Fibroblast of mammary gland (primary cell): ENCODE results near the gene WDR48.
A peak's percentile ranks its signal among the peaks of the same experiment; 100 is the strongest.

Experiments used
- DNase-seq: peaks from one replicate; pipeline ENCODE4 v3.0.0-alpha.2; 2010; ENCODE audit warnings: low read depth
- H3K4me3 ChIP-seq: 2 replicates; pipeline ENCODE4 v1.5.1; 2011; ENCODE audit warnings: low read depth, mild to moderate bottlenecking, low read length, moderate library complexity; ENCODE audit not compliant: control insufficient read depth
- TF ChIP-seq, protein P1 (sequence below): conservative IDR thresholded peaks from 2 replicates; pipeline ENCODE4 v1.5.1; 2011; ENCODE audit warnings: low read depth, low read length, inconsistent platforms; ENCODE audit not compliant: control insufficient read depth, insufficient read depth

The WDR48 gene

DNA sequence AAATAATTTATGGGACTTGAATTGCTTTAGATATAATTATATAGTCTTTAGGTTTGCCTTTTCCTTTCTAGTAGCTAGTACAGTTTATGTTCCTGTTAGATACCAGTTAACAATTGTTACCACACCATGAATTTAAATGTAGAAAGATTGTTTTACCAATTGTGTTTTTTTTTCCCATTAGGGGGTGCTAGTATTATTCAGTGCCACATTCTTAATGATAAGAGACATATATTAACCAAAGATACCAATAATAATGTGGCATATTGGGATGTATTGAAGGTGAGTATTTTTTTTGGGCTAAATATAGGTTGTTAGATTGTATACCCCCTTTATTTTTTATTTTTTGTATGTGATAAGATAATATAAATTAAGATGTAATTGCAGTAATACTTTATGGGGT, 27.7 kb downstream of the WDR48 start:
- TF ChIP-seq, protein P1, sequence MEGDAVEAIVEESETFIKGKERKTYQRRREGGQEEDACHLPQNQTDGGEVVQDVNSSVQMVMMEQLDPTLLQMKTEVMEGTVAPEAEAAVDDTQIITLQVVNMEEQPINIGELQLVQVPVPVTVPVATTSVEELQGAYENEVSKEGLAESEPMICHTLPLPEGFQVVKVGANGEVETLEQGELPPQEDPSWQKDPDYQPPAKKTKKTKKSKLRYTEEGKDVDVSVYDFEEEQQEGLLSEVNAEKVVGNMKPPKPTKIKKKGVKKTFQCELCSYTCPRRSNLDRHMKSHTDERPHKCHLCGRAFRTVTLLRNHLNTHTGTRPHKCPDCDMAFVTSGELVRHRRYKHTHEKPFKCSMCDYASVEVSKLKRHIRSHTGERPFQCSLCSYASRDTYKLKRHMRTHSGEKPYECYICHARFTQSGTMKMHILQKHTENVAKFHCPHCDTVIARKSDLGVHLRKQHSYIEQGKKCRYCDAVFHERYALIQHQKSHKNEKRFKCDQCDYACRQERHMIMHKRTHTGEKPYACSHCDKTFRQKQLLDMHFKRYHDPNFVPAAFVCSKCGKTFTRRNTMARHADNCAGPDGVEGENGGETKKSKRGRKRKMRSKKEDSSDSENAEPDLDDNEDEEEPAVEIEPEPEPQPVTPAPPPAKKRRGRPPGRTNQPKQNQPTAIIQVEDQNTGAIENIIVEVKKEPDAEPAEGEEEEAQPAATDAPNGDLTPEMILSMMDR: no peak
- no peak overlapping the region for H3K4me3 ChIP-seq
- no peak for DNase-seq

DNA sequence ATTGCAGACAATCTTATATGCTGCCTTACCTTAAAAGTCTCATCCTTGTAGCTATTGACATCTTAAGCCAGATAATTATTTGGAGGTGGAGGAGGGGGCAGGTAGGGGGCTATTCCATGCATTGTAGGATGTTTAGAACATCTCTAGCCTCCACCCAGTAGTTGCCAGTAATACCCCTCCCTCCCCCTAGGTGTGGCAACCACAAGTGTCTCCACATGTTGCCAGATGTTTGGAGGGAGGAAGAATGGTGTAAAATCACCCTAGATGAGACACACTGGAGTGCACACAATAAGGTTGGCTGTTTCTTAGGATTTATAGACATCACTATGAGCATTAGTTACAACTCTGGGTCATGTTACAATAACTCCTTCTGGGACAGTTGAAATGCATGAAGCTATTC, 28.2 kb downstream of the WDR48 start:
- no peak overlapping the region for H3K4me3 ChIP-seq
- TF ChIP-seq, protein P1: no peak
- no peak for DNase-seq

DNA sequence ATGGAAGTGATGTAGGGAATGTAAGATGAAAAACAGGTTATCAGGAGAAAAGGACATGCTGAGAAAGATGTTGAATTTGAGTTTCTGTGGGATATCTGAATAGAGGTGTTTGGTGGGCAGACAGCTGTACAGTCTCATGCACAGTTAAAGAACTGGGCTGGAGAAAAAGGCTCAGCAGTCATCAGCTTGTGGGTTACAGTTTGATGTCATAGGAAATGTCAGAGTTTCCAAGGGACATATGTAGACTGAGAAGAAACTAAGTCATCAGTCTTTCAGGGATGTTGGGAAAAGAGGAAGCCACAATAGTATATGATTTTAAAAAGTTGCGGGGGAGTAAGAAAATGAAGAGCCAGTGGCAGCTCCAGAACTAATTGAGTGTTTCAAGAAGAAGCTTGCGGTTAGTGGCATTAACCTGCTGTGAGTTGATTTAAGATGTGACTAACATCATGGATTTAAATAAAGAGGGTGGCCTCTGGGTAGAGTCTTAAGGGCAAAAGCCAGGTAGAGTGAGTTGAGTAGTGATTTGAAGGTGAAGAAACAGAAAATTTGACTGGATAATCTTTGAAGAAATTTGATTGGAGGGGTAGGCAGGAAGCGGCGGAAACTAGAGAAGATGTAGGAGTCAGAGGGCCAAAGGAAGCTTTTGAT, 31.0 kb downstream of the WDR48 start:
- DNase-seq: no peak
- H3K4me3 ChIP-seq: no peak overlapping the region
- TF ChIP-seq, protein P1: no peak

DNA sequence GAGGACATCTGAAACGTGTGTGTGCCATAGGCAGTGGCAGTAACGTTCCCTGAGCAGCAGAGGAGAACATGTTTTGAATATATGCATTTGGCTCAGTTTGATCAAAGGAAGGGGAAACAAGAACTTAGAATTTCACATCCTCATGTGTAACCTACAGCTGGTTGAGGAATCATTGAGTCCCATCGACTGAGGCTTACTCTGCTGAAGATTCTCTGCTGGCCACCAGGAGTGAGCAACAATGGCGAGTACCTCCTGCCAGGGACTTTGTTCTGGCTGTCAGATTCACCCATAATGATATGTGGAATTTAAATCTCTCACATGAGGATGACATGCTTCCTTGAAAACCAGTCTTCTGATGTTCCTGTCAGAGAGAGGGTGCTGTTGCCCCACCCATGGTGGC, 34.3 kb downstream of the WDR48 start:
- H3K4me3 ChIP-seq: no peak overlapping the region
- TF ChIP-seq, protein P1: no peak
- no peak for DNase-seq

DNA sequence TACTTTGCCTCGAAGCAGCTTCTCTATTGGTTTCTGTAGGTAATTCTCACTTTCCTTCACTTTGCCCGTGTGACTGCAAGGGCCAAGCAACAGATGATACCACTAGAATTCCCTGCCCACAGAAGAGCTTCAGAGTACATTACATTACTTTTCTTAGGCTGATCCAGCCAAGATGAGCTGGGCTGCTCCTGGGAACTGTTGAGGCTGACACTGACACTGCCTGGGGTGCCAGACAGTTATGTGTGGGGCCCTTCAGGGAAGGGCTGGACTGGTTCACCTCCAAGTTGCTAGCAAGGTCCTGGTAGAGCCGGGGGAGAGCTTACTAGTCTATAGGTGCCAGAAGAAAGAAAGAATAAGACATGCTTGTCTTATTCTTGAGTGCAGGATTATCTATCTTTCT, 36.6 kb downstream of the WDR48 start:
- no peak for DNase-seq
- TF ChIP-seq, protein P1: no peak
- no peak overlapping the region for H3K4me3 ChIP-seq

DNA sequence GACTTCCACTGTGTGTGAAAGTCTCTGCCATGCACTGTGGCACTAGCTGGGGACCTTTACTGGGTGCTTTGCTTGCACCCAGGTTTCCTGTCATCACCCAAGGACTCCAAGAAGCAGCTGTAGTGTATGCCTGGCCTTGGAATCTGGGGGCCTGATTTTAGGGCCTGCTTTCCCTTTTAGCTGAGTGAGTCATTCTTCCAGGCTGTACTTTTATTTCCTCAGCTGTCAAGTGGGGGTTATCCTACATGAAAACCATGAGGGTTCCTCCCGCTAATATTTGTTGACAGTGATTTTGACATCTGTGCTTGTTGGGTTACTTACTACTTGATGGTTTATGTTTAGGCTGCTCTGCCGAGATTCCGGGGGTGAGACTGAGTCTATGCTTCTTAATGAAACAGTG, 37.1 kb downstream of the WDR48 start:
- DNase-seq: peak; percentile 18
- TF ChIP-seq, protein P1: no peak
- H3K4me3 ChIP-seq: no peak overlapping the region

DNA sequence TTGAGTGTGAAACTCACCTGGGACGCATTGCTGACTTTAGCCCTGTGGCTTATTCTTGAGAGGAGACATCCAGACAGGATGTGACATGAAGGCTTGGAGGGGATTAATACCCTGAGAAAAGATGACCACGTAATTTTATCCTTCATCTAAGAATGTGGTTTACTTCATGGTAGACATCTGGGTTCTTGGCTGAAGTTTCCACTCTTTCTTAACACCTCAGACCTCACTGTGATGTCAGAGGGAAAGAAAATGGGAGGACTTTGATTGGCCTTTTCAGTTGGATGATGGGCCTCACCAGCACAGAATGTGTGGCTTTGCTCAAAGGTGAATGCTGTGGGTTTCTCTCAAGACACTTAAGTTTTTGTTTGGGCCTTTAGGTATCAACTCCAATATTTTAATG, 39.1 kb downstream of the WDR48 start:
- TF ChIP-seq, protein P1: no peak
- DNase-seq: peak; percentile 46
- H3K4me3 ChIP-seq: no peak overlapping the region
